Sigmoid colon (tissue), 7 donors: Measurements from ENCODE around the gene LRRFIP1. TPM values are rescaled to one million over a fixed set of nuclear protein-coding genes. Genes with fewer than 3 reads are reported as not detected.

ENCODE experiments used
- DNase-seq: peaks from one replicate; pipeline ENCODE4 v3.0.0-alpha.2; 2019
- H3K27ac ChIP-seq, 4 donors: fragments of 200-600 bp; sonication (generic); one replicate each; pipeline ENCODE4 v1.5.1; 2016 to 2019; ENCODE audit warnings: mild to moderate bottlenecking in 1 of 4
- H3K27me3 ChIP-seq, 3 donors: fragments of 200-600 bp; sonication (generic); one replicate each; pipeline ENCODE4 v1.5.1; 2019; ENCODE audit warnings: mild to moderate bottlenecking in 1 of 3
- H3K36me3 ChIP-seq, 4 donors: fragments of 200-600 bp; sonication (generic); one replicate each; pipeline ENCODE4 v1.5.1; 2016 to 2019
- H3K4me1 ChIP-seq, 4 donors: fragments of 200-600 bp; sonication (generic); one replicate each; pipeline ENCODE4 v1.5.1; 2017 to 2019
- H3K4me3 ChIP-seq, 4 donors: fragments of 200-600 bp; sonication (generic); one replicate each; pipeline ENCODE4 v1.5.1; 2017 to 2019; ENCODE audit warnings: mild to moderate bottlenecking in 2 of 4, moderate library complexity in 1 of 4
- H3K9me3 ChIP-seq, 4 donors: fragments of 200-600 bp in 3 of 4; sonication (generic) in 3 of 4; one replicate each; pipeline versions ENCODE4 v1.5.1 to v1.6.1; 2013 to 2019
- CTCF ChIP-seq, 4 experiments: fragments of 450-650 bp in 3 of 4; fragments of 200-600 bp in 1 of 4; IDR thresholded peaks; one replicate each; pipeline ENCODE4 v1.5.1; 2016 to 2019; ENCODE audit warnings: antibody characterized with exemption in 4 of 4, mild to moderate bottlenecking in 3 of 4, moderate library complexity in 2 of 4
- EP300 ChIP-seq, 4 donors: sonication (generic); formaldehyde crosslinking; IDR thresholded peaks; one replicate each; pipeline ENCODE4 v1.6.1; 2017; ENCODE audit warnings: antibody characterized with exemption in 4 of 4
- POLR2A ChIP-seq, 2 donors: fragments of 450-650 bp; IDR thresholded peaks; one replicate each; pipeline ENCODE4 v1.6.1; 2016; ENCODE audit warnings: antibody characterized with exemption in 2 of 2, mild to moderate bottlenecking in 2 of 2, moderate library complexity in 2 of 2
- POLR2AphosphoS5 ChIP-seq, 4 donors: sonication (generic); formaldehyde crosslinking; IDR thresholded peaks; one replicate each; pipeline ENCODE4 v1.6.1; 2017; ENCODE audit warnings: antibody characterized with exemption in 4 of 4
- WGBS, 2 donors: extraction: QIAGEN DNeasy Blood & Tissue Kit; methylation state at CpG; one replicate each; pipeline ENCODE4 v1.1.7; 2013; 5-methylcytosine and 5-hydroxymethylcytosine counted together
- intact Hi-C: fragments of 100-400 bp; cut with DNase I; formaldehyde crosslinking; loops from one replicate; pipeline ENCODE4 v1.15.1; 2023
- polyA plus RNA-seq, 3 donors: library from polyadenylated mRNA; stranded (reverse); fragments of 200-250 nt; gene quantifications; one replicate each; pipeline ENCODE4 v1.2.3, GENCODE V29; 2013
- total RNA-seq, 4 donors: library from RNA; depleted of rRNA; stranded (reverse); fragments of >200 nt; gene quantifications; one replicate each; pipeline ENCODE4 v1.1.0, GENCODE V29; 2016
- donor health status: healthy with polysubstance abuse.
- donor health status: Bipolar disorder and iron deficiency.
- donor health status: healthy.

Gene LRRFIP1
- total and polyA plus RNA-seq, 7 donors = 42.0 to 185 (median 112) TPM

- Histone ChIP-seq H3K27ac (no peak overlapping the region), H3K4me3 (no peak overlapping the region), H3K27me3 (no peaks in the 10 kb centered on the region), H3K4me1 (no peaks in the 10 kb centered on the region), H3K9me3 (no peaks in the 10 kb centered on the region), H3K36me3 (no peaks in the 10 kb centered on the region)
- 94% methylated on average over 10 of the region's 10 CpGs for WGBS, 2 donors
- intact Hi-C loops = no loop called here
- no peak for DNase-seq
- no peak for TF ChIP-seq CTCF (IDR thresholded peaks at IDR 0.05)
- TF ChIP-seq EP300 (IDR thresholded peaks at IDR 0.05) = no peak
- no peak for TF ChIP-seq POLR2A (IDR thresholded peaks at IDR 0.05)
- TF ChIP-seq POLR2AphosphoS5 (IDR thresholded peaks at IDR 0.05) = no peak
These were observed 24.4 kb downstream of the LRRFIP1 start for GRCh38 chr2:237651761-237652160.

- WGBS, 2 donors = 94 to 98% methylated on average over 3 of the region's 3 CpGs
- H3K9me3 ChIP-seq = no peaks in the 10 kb centered on the region
- no peak overlapping the region for H3K27ac ChIP-seq
- H3K27me3 ChIP-seq = no peaks in the 10 kb centered on the region
- DNase-seq = no peak
- H3K4me3 ChIP-seq = no peak overlapping the region
- H3K36me3 ChIP-seq = no peaks in the 10 kb centered on the region
- intact Hi-C loops = no loop called here
- TF ChIP-seq EP300 (IDR thresholded peaks at IDR 0.05) (no peak), POLR2AphosphoS5 (IDR thresholded peaks at IDR 0.05) (no peak), POLR2A (IDR thresholded peaks at IDR 0.05) (no peak), CTCF (IDR thresholded peaks at IDR 0.05) (no peak)
- no peaks in the 10 kb centered on the region for H3K4me1 ChIP-seq
These were observed 24.8 kb downstream of the LRRFIP1 start for GRCh38 chr2:237652181-237652580.

- DNase-seq = no peak
- no peaks in the 10 kb centered on the region for H3K9me3 ChIP-seq
- no peak overlapping the region for H3K4me3 ChIP-seq
- TF ChIP-seq POLR2AphosphoS5 (IDR thresholded peaks at IDR 0.05) (no peak), CTCF (IDR thresholded peaks at IDR 0.05) (no peak), EP300 (IDR thresholded peaks at IDR 0.05) (no peak), POLR2A (IDR thresholded peaks at IDR 0.05) (no peak)
- intact Hi-C loops = no loop called here
- 66 to 89% methylated on average over 2 of the region's 2 CpGs for WGBS, 2 donors
- no peaks in the 10 kb centered on the region for H3K36me3 ChIP-seq
- H3K27me3 ChIP-seq = no peaks in the 10 kb centered on the region
- no peaks in the 10 kb centered on the region for H3K4me1 ChIP-seq
- no peak overlapping the region for H3K27ac ChIP-seq
These were observed 25.5 kb downstream of the LRRFIP1 start for GRCh38 chr2:237652854-237653253.

GRCh38 chr2:237653776-237654558, 26.6 kb downstream of the LRRFIP1 start:
- WGBS, 2 donors = 84 to 92% methylated on average over 5 of the region's 5 CpGs
- no peak overlapping the region for H3K27ac ChIP-seq
- no peaks in the 10 kb centered on the region for H3K9me3 ChIP-seq
- TF ChIP-seq POLR2A (IDR thresholded peaks at IDR 0.05) (no peak), CTCF (IDR thresholded peaks at IDR 0.05) (no peak), POLR2AphosphoS5 (IDR thresholded peaks at IDR 0.05) (no peak), EP300 (IDR thresholded peaks at IDR 0.05) (no peak)
- H3K4me3 ChIP-seq = no peak overlapping the region
- DNase-seq = no peak
- intact Hi-C loops = no loop called here
- H3K4me1 ChIP-seq = no peaks in the 10 kb centered on the region
- no peaks in the 10 kb centered on the region for H3K36me3 ChIP-seq
- no peaks in the 10 kb centered on the region for H3K27me3 ChIP-seq

GRCh38 chr2:237657063-237657462, 29.7 kb downstream of the LRRFIP1 start:
- Histone ChIP-seq H3K4me3 (no peak overlapping the region), H3K27me3 (no peaks in the 10 kb centered on the region), H3K4me1 (peaks cover 0 to 15% (median 8%) of the 10 kb centered on the region in 4 donors), H3K9me3 (no peaks in the 10 kb centered on the region), H3K27ac (no peak overlapping the region), H3K36me3 (no peaks in the 10 kb centered on the region)
- intact Hi-C loops = no loop called here
- TF ChIP-seq POLR2AphosphoS5 (IDR thresholded peaks at IDR 0.05) = no peak
- no peak for TF ChIP-seq CTCF (IDR thresholded peaks at IDR 0.05)
- DNase-seq = no peak
- WGBS, 2 donors = 85 to 95% methylated on average over 5 of the region's 5 CpGs
